Gastrocnemius medialis (tissue), 4 donors: Measurements from ENCODE around the gene MYL3. TPM values are rescaled to one million over a fixed set of nuclear protein-coding genes. Genes with fewer than 3 reads are reported as not detected.

Experiments used
- ATAC-seq, 2 donors: fragments of 150-250 bp; one replicate each; pipeline ENCODE4 v1.9.1; 2016
- DNase-seq, 2 donors: peaks; one replicate each; pipeline ENCODE4 v3.0.0-alpha.2; 2019
- H3K27ac ChIP-seq, 4 donors: fragments of 200-600 bp; sonication (generic); 1 replicate in 1 of 4; 2 replicates in 3 of 4; pipeline ENCODE4 v1.5.1; 2016 to 2018; ENCODE audit warnings: mild to moderate bottlenecking in 2 of 4, moderate library complexity in 1 of 4
- H3K27me3 ChIP-seq, 3 donors: fragments of 200-600 bp; sonication (generic) in 2 of 3; 1 replicate in 1 of 3; 2 replicates in 2 of 3; pipeline versions ENCODE4 v1.5.1 to v1.6.0; 2016 to 2019; ENCODE audit warnings: mild to moderate bottlenecking in 1 of 3, moderate library complexity in 1 of 3
- H3K36me3 ChIP-seq, 2 donors: fragments of 200-600 bp; sonication (generic) in 1 of 2; one replicate each; pipeline ENCODE4 v1.5.1; 2017 to 2018
- H3K4me1 ChIP-seq, 2 donors: fragments of 200-600 bp; sonication (generic) in 1 of 2; one replicate each; pipeline ENCODE4 v1.5.1; 2016 to 2017; ENCODE audit warnings: mild to moderate bottlenecking in 2 of 2
- H3K4me3 ChIP-seq, 4 donors: fragments of 200-600 bp; sonication (generic) in 3 of 4; 1 replicate in 1 of 4; 2 replicates in 3 of 4; pipeline ENCODE4 v1.5.1; 2016 to 2019; ENCODE audit warnings: mild to moderate bottlenecking in 2 of 4
- H3K9me3 ChIP-seq, 3 donors: fragments of 200-600 bp; sonication (generic) in 2 of 3; 1 replicate in 1 of 3; 2 replicates in 2 of 3; pipeline ENCODE4 v1.5.1; 2016 to 2019
- POLR2A ChIP-seq, 2 donors: fragments of 450-650 bp; IDR thresholded peaks; one replicate each; pipeline ENCODE4 v1.6.1; 2017; ENCODE audit warnings: antibody characterized with exemption in 2 of 2, mild to moderate bottlenecking in 2 of 2, moderate library complexity in 2 of 2
- in situ Hi-C, 4 donors: fragments of 200-750 bp; cut with MboI; loops; one replicate each; pipeline versions ENCODE4 v1.15.0 to v1.8.0; 2017; ENCODE audit warnings: low sequenced_read_pairs in 4 of 4
- intact Hi-C: fragments of 100-400 bp; cut with DNase I; formaldehyde crosslinking; loops from one replicate; pipeline ENCODE4 v1.15.1; 2023; ENCODE audit warnings: low total_unique reads
- total RNA-seq, 4 donors: library from RNA; depleted of rRNA; stranded (reverse); fragments of >200 nt; gene quantifications; one replicate each; pipeline versions ENCODE4 v1.1.0 to v1.2.3, GENCODE V29; 2016
- TF ChIP-seq, protein P1 (sequence below), 5 experiments: fragments of 450-650 bp in 3 of 5; fragments of 200-600 bp in 2 of 5; sonication (generic) in 2 of 5; IDR thresholded peaks in 4 of 5; conservative IDR thresholded peaks in 1 of 5; 1 replicate in 4 of 5; 2 replicates in 1 of 5; pipeline ENCODE4 v1.5.1; 2016 to 2019; ENCODE audit warnings: antibody characterized with exemption in 5 of 5, mild to moderate bottlenecking in 3 of 5, moderate library complexity in 3 of 5

The MYL3 gene
- total RNA-seq, 4 donors from 2014 or later, result 42.5 to 544 (median 281) TPM

- DNase-seq (peak in 1 of 2 donors; percentile 22), ATAC-seq (no peak)
- in situ Hi-C loops, result no loop called here
- Histone ChIP-seq H3K27ac (peak overlapping the region; percentile 2 to 89 (median 39)), H3K27me3 (no peaks in the 10 kb centered on the region), H3K4me1 (peaks cover 14 to 30% of the 10 kb centered on the region in 2 donors), H3K4me3 (no peak overlapping the region), H3K9me3 (no peaks in the 10 kb centered on the region), H3K36me3 (no peaks in the 10 kb centered on the region)
- intact Hi-C loops, result no loop called here
- TF ChIP-seq, protein P1, sequence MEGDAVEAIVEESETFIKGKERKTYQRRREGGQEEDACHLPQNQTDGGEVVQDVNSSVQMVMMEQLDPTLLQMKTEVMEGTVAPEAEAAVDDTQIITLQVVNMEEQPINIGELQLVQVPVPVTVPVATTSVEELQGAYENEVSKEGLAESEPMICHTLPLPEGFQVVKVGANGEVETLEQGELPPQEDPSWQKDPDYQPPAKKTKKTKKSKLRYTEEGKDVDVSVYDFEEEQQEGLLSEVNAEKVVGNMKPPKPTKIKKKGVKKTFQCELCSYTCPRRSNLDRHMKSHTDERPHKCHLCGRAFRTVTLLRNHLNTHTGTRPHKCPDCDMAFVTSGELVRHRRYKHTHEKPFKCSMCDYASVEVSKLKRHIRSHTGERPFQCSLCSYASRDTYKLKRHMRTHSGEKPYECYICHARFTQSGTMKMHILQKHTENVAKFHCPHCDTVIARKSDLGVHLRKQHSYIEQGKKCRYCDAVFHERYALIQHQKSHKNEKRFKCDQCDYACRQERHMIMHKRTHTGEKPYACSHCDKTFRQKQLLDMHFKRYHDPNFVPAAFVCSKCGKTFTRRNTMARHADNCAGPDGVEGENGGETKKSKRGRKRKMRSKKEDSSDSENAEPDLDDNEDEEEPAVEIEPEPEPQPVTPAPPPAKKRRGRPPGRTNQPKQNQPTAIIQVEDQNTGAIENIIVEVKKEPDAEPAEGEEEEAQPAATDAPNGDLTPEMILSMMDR (IDR thresholded peaks at IDR 0.05 in 4 of 5, conservative IDR thresholded peaks at IDR 0.05 in 1 of 5), result no peak
- TF ChIP-seq POLR2A (IDR thresholded peaks at IDR 0.05), result no peak
These were observed 6.4 kb downstream of the MYL3 start for GRCh38 chr3:46856576-46857471.

DNA sequence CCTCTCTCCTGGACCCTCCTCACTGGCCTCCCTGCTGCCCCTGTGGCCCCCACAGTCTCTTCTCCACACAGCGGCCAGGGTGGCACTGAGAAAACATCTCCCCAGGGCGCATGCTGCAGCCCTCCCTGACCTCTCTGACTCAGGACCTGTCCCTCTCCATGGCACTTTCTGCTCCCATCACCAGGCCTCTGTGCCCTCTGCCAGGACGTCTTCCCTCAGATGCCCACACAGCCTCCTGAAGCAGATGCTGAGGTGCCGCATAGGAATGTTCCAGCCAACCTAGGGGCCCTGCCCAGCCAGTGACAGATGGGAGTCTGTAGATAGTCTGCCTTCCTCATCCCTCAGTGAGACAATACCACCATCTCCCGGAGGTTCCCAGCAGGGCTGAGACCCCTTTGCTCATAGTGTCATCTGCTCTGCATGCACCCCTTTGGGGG, 8.7 kb downstream of the MYL3 start:
- intact Hi-C loops, result no loop called here
- H3K27me3 ChIP-seq, result no peaks in the 10 kb centered on the region
- DNase-seq (peak; percentile 1 to 14), ATAC-seq (peak in 1 of 2 donors; percentile 25)
- in situ Hi-C loops, result no loop called here
- H3K36me3 ChIP-seq, result no peaks in the 10 kb centered on the region
- H3K4me1 ChIP-seq, result peaks cover 0 to 9% of the 10 kb centered on the region in 2 donors
- no peak overlapping the region for H3K4me3 ChIP-seq
- no peaks in the 10 kb centered on the region for H3K9me3 ChIP-seq
- no peak overlapping the region for H3K27ac ChIP-seq
- TF ChIP-seq, protein P1 (IDR thresholded peaks at IDR 0.05 in 4 of 5, conservative IDR thresholded peaks at IDR 0.05 in 1 of 5), result no peak
- no peak for TF ChIP-seq POLR2A (IDR thresholded peaks at IDR 0.05)

GRCh38 chr3:46853441-46854415, 9.5 kb downstream of the MYL3 start:
- in situ Hi-C loops, result no loop called here
- intact Hi-C loops, result no loop called here
- TF ChIP-seq POLR2A (IDR thresholded peaks at IDR 0.05), result no peak

GRCh38 chr3:46852839-46853355, 10.3 kb downstream of the MYL3 start:
- no peak for ATAC-seq
- no peaks in the 10 kb centered on the region for H3K36me3 ChIP-seq
- H3K27me3 ChIP-seq, result no peaks in the 10 kb centered on the region
- DNase-seq, result peak in 1 of 2 donors; percentile 5
- no peak for TF ChIP-seq POLR2A (IDR thresholded peaks at IDR 0.05)
- TF ChIP-seq, protein P1 (IDR thresholded peaks at IDR 0.05 in 4 of 5, conservative IDR thresholded peaks at IDR 0.05 in 1 of 5), result no peak
- intact Hi-C loops (no loop called here), in situ Hi-C loops (no loop called here)
- H3K27ac ChIP-seq, result peak overlapping the region in 1 of 4 donors; percentile 33
- no peak overlapping the region for H3K4me3 ChIP-seq
- H3K4me1 ChIP-seq, result peaks cover 0 to 7% of the 10 kb centered on the region in 2 donors
- H3K9me3 ChIP-seq, result no peaks in the 10 kb centered on the region

More at GRCh38 chr3:46853441-46854415, 9.5 kb downstream of the MYL3 start:
- peak; percentile 1 to 2 for DNase-seq
- H3K9me3 ChIP-seq, result no peaks in the 10 kb centered on the region
- no peak overlapping the region for H3K27ac ChIP-seq
- H3K4me3 ChIP-seq, result no peak overlapping the region
- no peaks in the 10 kb centered on the region for H3K27me3 ChIP-seq
- ATAC-seq, result no peak
- no peaks in the 10 kb centered on the region for H3K36me3 ChIP-seq
- H3K4me1 ChIP-seq, result peaks cover 0 to 2% of the 10 kb centered on the region in 2 donors
